ENCODE data around the gene FLII.

The FLII gene

GRCh38 chr17:18206962-18207361, 51.6 kb downstream of the FLII start:
- no peak for DNase-seq (ENCODE audit: low spot score)
- in situ Hi-C loops (cut with MboI; ENCODE audit: low pct_unique_long_range_greater_than_20kb, low sequenced_read_pairs, unreplicated experiment), result no loop called here
- TF ChIP-seq CTCF (IDR thresholded peaks at IDR 0.05; ENCODE audit: extremely low read depth, insufficient read depth, missing control alignments), result no peak

- no peak for DNase-seq (ENCODE audit: low spot score)
- in situ Hi-C loops (cut with MboI; ENCODE audit: low pct_unique_long_range_greater_than_20kb, low sequenced_read_pairs, unreplicated experiment), result no loop called here
- TF ChIP-seq CTCF (IDR thresholded peaks at IDR 0.05; ENCODE audit: extremely low read depth, insufficient read depth, missing control alignments), result no peak
Measured at GRCh38 chr17:18205861-18206260, 52.7 kb downstream of the FLII start.

- TF ChIP-seq CTCF (IDR thresholded peaks at IDR 0.05; ENCODE audit: extremely low read depth, insufficient read depth, missing control alignments), result no peak
- DNase-seq (ENCODE audit: low spot score), result no peak
- in situ Hi-C loops (cut with MboI; ENCODE audit: low pct_unique_long_range_greater_than_20kb, low sequenced_read_pairs, unreplicated experiment), result no loop called here
Measured at GRCh38 chr17:18203308-18203707, 55.2 kb downstream of the FLII start.

- DNase-seq (ENCODE audit: low spot score), result no peak
- TF ChIP-seq CTCF (IDR thresholded peaks at IDR 0.05; ENCODE audit: extremely low read depth, insufficient read depth, missing control alignments), result no peak
- in situ Hi-C loops (cut with MboI; ENCODE audit: low pct_unique_long_range_greater_than_20kb, low sequenced_read_pairs, unreplicated experiment), result no loop called here
Measured at GRCh38 chr17:18201108-18201507, 57.4 kb downstream of the FLII start.

GRCh38 chr17:18198530-18198929, 60.0 kb downstream of the FLII start:
- in situ Hi-C loops (cut with MboI; ENCODE audit: low pct_unique_long_range_greater_than_20kb, low sequenced_read_pairs, unreplicated experiment), result no loop called here
- DNase-seq (ENCODE audit: low spot score), result no peak
- TF ChIP-seq CTCF (IDR thresholded peaks at IDR 0.05; ENCODE audit: extremely low read depth, insufficient read depth, missing control alignments), result no peak

GRCh38 chr17:18197535-18198194, 60.9 kb downstream of the FLII start:
- TF ChIP-seq CTCF (IDR thresholded peaks at IDR 0.05; ENCODE audit: extremely low read depth, insufficient read depth, missing control alignments), result no peak
- in situ Hi-C loops (cut with MboI; ENCODE audit: low pct_unique_long_range_greater_than_20kb, low sequenced_read_pairs, unreplicated experiment), result no loop called here
- no peak for DNase-seq (ENCODE audit: low spot score)
